Aorta (tissue), 5 donors: ENCODE measurements around the gene MED12L. TPM values are rescaled to one million over a fixed set of nuclear protein-coding genes. Genes with fewer than 3 reads are reported as not detected.

Source experiments
- ATAC-seq: fragments of 200-7000 bp; cut with Tn5 transposase; one replicate; pipeline ENCODE4 v1.9.1; 2022; ENCODE audit warnings: moderate library complexity; ENCODE audit not compliant: low FRiP score
- DNase-seq, 2 donors: peaks; one replicate each; pipeline ENCODE4 v3.0.0-alpha.2; 2020
- H3K27ac ChIP-seq, 2 donors: one replicate each; pipeline ENCODE4 v1.5.1; 2013; ENCODE audit warnings: low read length in 2 of 2, mild to moderate bottlenecking in 2 of 2, moderate library complexity in 2 of 2, control low read depth in 1 of 2, inconsistent platforms in 1 of 2, low read depth in 1 of 2
- H3K27me3 ChIP-seq, 2 donors: one replicate each; pipeline ENCODE4 v1.6.1; 2013; ENCODE audit warnings: control low read depth in 1 of 2, low read length in 1 of 2, mild to moderate bottlenecking in 1 of 2, moderate library complexity in 1 of 2; ENCODE audit not compliant: insufficient read depth in 2 of 2, control insufficient read depth in 1 of 2
- H3K36me3 ChIP-seq, 2 donors: one replicate each; pipeline ENCODE4 v1.6.1; 2013; ENCODE audit warnings: control low read depth in 1 of 2, low read length in 1 of 2, mild to moderate bottlenecking in 1 of 2; ENCODE audit not compliant: insufficient read depth in 2 of 2, control insufficient read depth in 1 of 2
- H3K4me1 ChIP-seq, 2 donors: one replicate each; pipeline ENCODE4 v1.6.1; 2013; ENCODE audit warnings: low read length in 2 of 2, control low read depth in 1 of 2, mild to moderate bottlenecking in 1 of 2, moderate library complexity in 1 of 2; ENCODE audit not compliant: insufficient read depth in 2 of 2, control insufficient read depth in 1 of 2
- H3K4me3 ChIP-seq, 2 donors: one replicate each; pipeline ENCODE4 v1.5.1; 2013; ENCODE audit warnings: low read length in 2 of 2, control low read depth in 1 of 2, mild to moderate bottlenecking in 1 of 2
- H3K9me3 ChIP-seq: one replicate; pipeline ENCODE4 v1.6.1; 2013; ENCODE audit warnings: mild to moderate bottlenecking, low read length; ENCODE audit not compliant: control insufficient read depth
- WGBS, 2 donors: extraction: QIAGEN DNeasy Blood & Tissue Kit; methylation state at CpG; one replicate each; pipeline ENCODE4 v1.1.7; 2013; 5-methylcytosine and 5-hydroxymethylcytosine counted together
- intact Hi-C, 2 donors: fragments of 100-400 bp; cut with DNase I; formaldehyde crosslinking; loops; one replicate each; pipeline versions ENCODE4 v1.14.2 to v1.15.0; 2022
- polyA plus RNA-seq, 2 donors: library from polyadenylated mRNA; stranded (reverse); fragments of 200-250 nt; gene quantifications; one replicate each; pipeline ENCODE4 v1.2.3, GENCODE V29; 2013
- total RNA-seq, 2 donors: library from RNA; stranded (reverse); fragmentation: NEBNext Ultra II Directional; extraction: Animal tissue kit (Norgen Biotek cat#: 25700); gene quantifications; one replicate each; pipeline ENCODE4 v1.2.1, GENCODE V29; 2021
- donor health status: healthy with polysubstance abuse.
- donor health status: Bipolar disorder and iron deficiency.
- donor health status: DM: no; HTN: no; CAD: no.
- donor health status: DM: no; HTN: no; CAD: no.
- donor health status: DM: yes; HTN: yes; CAD: no.

The MED12L gene
- total and polyA plus RNA-seq, 4 donors, result 1.1 to 2.3 TPM; not detected in 2

DNA sequence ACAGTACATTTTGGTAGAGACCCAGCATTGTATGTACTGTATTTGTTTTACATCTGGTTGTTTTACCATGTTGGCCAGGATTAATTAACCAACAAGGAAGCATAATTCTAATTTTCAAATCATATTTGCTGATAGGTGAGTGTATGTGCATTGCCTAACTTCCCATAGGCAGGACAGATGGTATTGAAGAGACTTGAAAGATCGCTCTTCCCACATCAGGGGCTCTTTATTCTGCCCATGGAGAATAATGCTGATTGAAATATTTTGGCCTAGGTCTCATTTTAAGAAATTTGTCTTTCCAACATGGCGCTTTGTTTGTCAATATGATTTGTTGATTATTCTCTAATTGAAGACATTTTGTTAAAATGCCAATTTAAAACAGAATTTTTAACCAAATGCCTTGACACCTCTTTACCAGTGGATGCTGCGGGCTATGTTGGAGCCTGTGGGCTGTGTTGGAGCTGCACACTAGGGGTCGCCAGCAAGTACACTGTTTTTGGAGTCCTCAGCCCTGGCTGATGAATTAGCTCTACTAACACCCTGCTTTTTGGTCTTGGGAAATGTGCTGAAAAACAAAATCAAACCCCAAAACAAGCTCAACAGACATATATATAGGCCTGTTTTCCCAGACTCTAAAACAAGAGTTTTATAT, 293.7 kb downstream of the MED12L start:
- Histone ChIP-seq H3K27ac (no peak overlapping the region), H3K36me3 (no peaks in the 10 kb centered on the region), H3K27me3 (no peaks in the 10 kb centered on the region), H3K4me3 (no peak overlapping the region), H3K9me3 (no peaks in the 10 kb centered on the region), H3K4me1 (no peaks in the 10 kb centered on the region)
- 67 to 70% methylated on average over 4 of the region's 4 CpGs for WGBS, 2 donors
- intact Hi-C loops, result no loop called here
- DNase-seq (peak in 1 of 2 donors; percentile 57), ATAC-seq (peak; percentile 74)

- no peak overlapping the region for H3K4me3 ChIP-seq
- no peak for DNase-seq
- no peaks in the 10 kb centered on the region for H3K27me3 ChIP-seq
- H3K4me1 ChIP-seq, result no peaks in the 10 kb centered on the region
- ATAC-seq, result no peak
- WGBS, 2 donors, result 93 to 97% methylated on average over 5 of the region's 5 CpGs
- no peak overlapping the region for H3K27ac ChIP-seq
- no peaks in the 10 kb centered on the region for H3K36me3 ChIP-seq
- intact Hi-C loops, result no loop called here
- no peaks in the 10 kb centered on the region for H3K9me3 ChIP-seq
These were observed 297.2 kb downstream of the MED12L start for GRCh38 chr3:151382671-151383070.

DNA sequence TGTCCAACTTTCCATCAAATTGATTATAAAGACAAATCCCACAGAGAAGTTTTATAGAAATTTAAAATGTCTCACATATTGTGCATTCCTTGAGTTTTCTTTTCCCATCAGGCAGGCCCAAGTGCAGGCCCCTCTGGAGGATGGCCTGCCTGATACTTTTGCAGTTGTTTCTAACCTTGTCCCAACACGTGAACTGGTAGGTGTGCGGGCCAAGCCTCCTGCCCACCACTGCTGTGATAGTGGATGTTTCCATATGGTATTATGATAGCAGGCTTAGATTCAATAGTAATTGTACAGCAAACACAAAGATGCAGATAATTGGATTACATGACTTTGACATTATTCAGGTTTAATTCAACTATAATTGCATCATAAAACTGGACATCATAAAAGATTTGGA, 297.6 kb downstream of the MED12L start:
- Histone ChIP-seq H3K27ac (no peak overlapping the region), H3K4me3 (no peak overlapping the region), H3K27me3 (no peaks in the 10 kb centered on the region), H3K36me3 (no peaks in the 10 kb centered on the region), H3K9me3 (no peaks in the 10 kb centered on the region), H3K4me1 (no peaks in the 10 kb centered on the region)
- no peak for DNase-seq
- intact Hi-C loops, result no loop called here
- 85% methylated on average over 2 of the region's 2 CpGs for WGBS, 2 donors
- ATAC-seq, result no peak

- Histone ChIP-seq H3K4me3 (no peak overlapping the region), H3K9me3 (no peaks in the 10 kb centered on the region), H3K4me1 (no peaks in the 10 kb centered on the region), H3K27ac (no peak overlapping the region), H3K36me3 (no peaks in the 10 kb centered on the region), H3K27me3 (no peaks in the 10 kb centered on the region)
- ATAC-seq, result no peak
- 61 to 74% methylated on average over 3 of the region's 3 CpGs for WGBS, 2 donors
- no peak for DNase-seq
- intact Hi-C loops, result no loop called here
These were observed 298.5 kb downstream of the MED12L start for GRCh38 chr3:151383956-151384355.

DNA sequence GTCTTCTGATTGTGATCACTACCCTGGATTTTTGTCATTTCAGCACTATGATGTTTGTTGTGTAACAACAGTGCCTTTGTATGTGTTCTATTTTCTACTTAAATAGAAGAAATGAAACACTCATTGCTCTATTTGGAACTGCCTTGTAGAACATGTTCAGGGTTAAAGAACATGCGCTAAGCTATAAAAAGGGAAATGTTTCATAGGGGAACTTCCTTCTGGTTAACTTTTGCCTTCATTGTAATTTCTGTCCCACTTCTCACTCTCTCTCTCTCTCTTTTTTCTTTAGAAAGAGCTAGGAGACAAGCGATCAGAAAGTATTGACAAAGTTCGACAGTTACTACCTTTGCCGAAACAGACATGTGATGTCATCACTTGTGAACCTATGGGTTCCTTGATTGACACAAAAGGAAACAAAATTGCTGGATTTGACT, 299.3 kb downstream of the MED12L start, which contains the start of gene P2RY12:
P2RY12 (minus strand) TSS at position 13 of the 434 bp plus-strand sequence. CDS start 45,908 bp downstream, outside the sequence.
- Histone ChIP-seq H3K36me3 (no peaks in the 10 kb centered on the region), H3K27ac (no peak within 1 kb of the TSS), H3K4me1 (no peaks in the 10 kb centered on the region), H3K9me3 (no peaks in the 10 kb centered on the region), H3K27me3 (no peaks in the 10 kb centered on the region), H3K4me3 (no peak within 1 kb of the TSS)
- 92 to 94% methylated on average over 4 of the region's 4 CpGs for WGBS, 2 donors
- intact Hi-C loops, result no loop called here
- DNase-seq (no peak), ATAC-seq (peak; percentile 43)

- intact Hi-C loops, result no loop called here
- H3K27ac ChIP-seq, result no peak overlapping the region
- 80 to 96% methylated on average over 4 of the region's 4 CpGs for WGBS, 2 donors
These were observed 300.6 kb downstream of the MED12L start for GRCh38 chr3:151386056-151386455.

GRCh38 chr3:151387432-151387831, 302.0 kb downstream of the MED12L start:
- intact Hi-C loops, result no loop called here
- H3K9me3 ChIP-seq, result no peaks in the 10 kb centered on the region
- no peak overlapping the region for H3K4me3 ChIP-seq
- DNase-seq (no peak), ATAC-seq (peak; percentile 14)
- WGBS, 2 donors, result 86 to 87% methylated on average over 5 of the region's 5 CpGs
- H3K27ac ChIP-seq, result no peak overlapping the region
- no peaks in the 10 kb centered on the region for H3K27me3 ChIP-seq
- H3K36me3 ChIP-seq, result no peaks in the 10 kb centered on the region
- no peaks in the 10 kb centered on the region for H3K4me1 ChIP-seq

More at GRCh38 chr3:151386056-151386455, 300.6 kb downstream of the MED12L start:
- Histone ChIP-seq H3K9me3 (no peaks in the 10 kb centered on the region), H3K36me3 (no peaks in the 10 kb centered on the region), H3K4me3 (no peak overlapping the region), H3K27me3 (no peaks in the 10 kb centered on the region), H3K4me1 (no peaks in the 10 kb centered on the region)
- DNase-seq (no peak), ATAC-seq (no peak)

GRCh38 chr3:151387842-151388241, 302.4 kb downstream of the MED12L start:
- Histone ChIP-seq H3K4me3 (no peak overlapping the region), H3K27ac (no peak overlapping the region), H3K9me3 (no peaks in the 10 kb centered on the region), H3K36me3 (no peaks in the 10 kb centered on the region), H3K27me3 (no peaks in the 10 kb centered on the region), H3K4me1 (no peaks in the 10 kb centered on the region)
- intact Hi-C loops, result no loop called here
- ATAC-seq (peak; percentile 46), DNase-seq (peak in 1 of 2 donors; percentile 44)
- 92% methylated on average over 9 of the region's 9 CpGs for WGBS, 2 donors

- H3K36me3 ChIP-seq, result no peaks in the 10 kb centered on the region
- DNase-seq (no peak), ATAC-seq (no peak)
- no peaks in the 10 kb centered on the region for H3K27me3 ChIP-seq
- H3K4me1 ChIP-seq, result no peaks in the 10 kb centered on the region
- WGBS, 2 donors, result 69 to 74% methylated on average over 2 of the region's 2 CpGs
- no peaks in the 10 kb centered on the region for H3K9me3 ChIP-seq
- no peak overlapping the region for H3K4me3 ChIP-seq
- intact Hi-C loops, result no loop called here
- no peak overlapping the region for H3K27ac ChIP-seq
These were observed 306.3 kb downstream of the MED12L start for GRCh38 chr3:151391720-151392119.
